ENCODE results near the gene CACNA2D3. TPM values are rescaled to one million over a fixed set of nuclear protein-coding genes. Genes with fewer than 3 reads are reported as not detected.
A peak's percentile ranks its signal among the peaks of the same experiment; 100 is the strongest.

The CACNA2D3 gene
- total RNA-seq, 4 donors from 2014 or later, result 0.83 to 5.0 (median 2.5) TPM

DNA sequence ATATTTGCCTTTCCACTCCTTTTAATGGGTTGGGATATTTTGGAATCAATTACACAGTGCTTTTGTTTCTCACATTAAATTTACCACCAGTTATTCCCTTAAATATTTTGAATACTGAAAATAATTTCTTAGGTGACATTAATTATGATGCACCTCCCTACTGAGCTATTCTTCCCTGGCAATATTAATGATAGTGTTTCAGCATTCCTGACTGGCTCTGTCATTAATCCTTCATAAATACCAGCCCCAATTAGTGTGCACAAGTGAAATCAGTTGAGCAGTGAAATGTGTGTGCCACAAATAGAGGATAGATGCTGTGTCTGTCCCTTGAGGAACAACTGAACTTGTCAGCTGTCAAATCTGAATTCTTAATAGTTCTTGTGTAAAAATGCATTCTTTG, 304.0 kb downstream of the CACNA2D3 start:
- Histone ChIP-seq H3K36me3 (no peaks in the 10 kb centered on the region), H3K4me1 (no peaks in the 10 kb centered on the region), H3K27ac (no peak overlapping the region), H3K9me3 (no peaks in the 10 kb centered on the region), H3K4me3 (no peak overlapping the region), H3K27me3 (no peaks in the 10 kb centered on the region)
- no peak for DNase-seq
- intact Hi-C loops (cut with DNase I; ENCODE audit: low total_unique reads), result no loop called here
- TF ChIP-seq, protein P1, sequence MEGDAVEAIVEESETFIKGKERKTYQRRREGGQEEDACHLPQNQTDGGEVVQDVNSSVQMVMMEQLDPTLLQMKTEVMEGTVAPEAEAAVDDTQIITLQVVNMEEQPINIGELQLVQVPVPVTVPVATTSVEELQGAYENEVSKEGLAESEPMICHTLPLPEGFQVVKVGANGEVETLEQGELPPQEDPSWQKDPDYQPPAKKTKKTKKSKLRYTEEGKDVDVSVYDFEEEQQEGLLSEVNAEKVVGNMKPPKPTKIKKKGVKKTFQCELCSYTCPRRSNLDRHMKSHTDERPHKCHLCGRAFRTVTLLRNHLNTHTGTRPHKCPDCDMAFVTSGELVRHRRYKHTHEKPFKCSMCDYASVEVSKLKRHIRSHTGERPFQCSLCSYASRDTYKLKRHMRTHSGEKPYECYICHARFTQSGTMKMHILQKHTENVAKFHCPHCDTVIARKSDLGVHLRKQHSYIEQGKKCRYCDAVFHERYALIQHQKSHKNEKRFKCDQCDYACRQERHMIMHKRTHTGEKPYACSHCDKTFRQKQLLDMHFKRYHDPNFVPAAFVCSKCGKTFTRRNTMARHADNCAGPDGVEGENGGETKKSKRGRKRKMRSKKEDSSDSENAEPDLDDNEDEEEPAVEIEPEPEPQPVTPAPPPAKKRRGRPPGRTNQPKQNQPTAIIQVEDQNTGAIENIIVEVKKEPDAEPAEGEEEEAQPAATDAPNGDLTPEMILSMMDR (IDR thresholded peaks at IDR 0.05), result no peak
- no peak for TF ChIP-seq POLR2A (IDR thresholded peaks at IDR 0.05)

DNA sequence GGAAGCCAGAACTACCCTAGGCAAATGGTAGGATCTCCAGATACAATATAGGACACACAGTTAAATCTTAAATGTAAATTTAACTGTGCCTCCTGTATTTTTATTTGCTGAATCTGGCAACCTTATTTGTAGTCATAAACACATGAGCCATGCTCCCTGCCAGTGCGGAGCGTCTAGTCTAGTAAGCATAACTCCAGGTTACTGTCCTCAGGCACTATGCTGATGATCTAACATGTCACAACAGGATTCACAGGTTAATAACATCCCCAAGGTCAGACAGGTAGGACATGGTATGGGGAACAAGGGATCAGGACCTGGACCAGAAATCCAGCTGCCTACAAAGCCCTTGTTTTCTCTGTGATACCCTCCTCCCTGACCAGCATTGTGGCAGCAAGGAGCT, 305.1 kb downstream of the CACNA2D3 start:
- no peak overlapping the region for H3K4me3 ChIP-seq
- TF ChIP-seq, protein P1 (IDR thresholded peaks at IDR 0.05), result no peak
- TF ChIP-seq POLR2A (IDR thresholded peaks at IDR 0.05), result no peak
- H3K9me3 ChIP-seq, result no peaks in the 10 kb centered on the region
- H3K36me3 ChIP-seq, result no peaks in the 10 kb centered on the region
- H3K27me3 ChIP-seq, result no peaks in the 10 kb centered on the region
- intact Hi-C loops (cut with DNase I; ENCODE audit: low total_unique reads), result no loop called here
- no peak overlapping the region for H3K27ac ChIP-seq
- no peak for DNase-seq
- no peaks in the 10 kb centered on the region for H3K4me1 ChIP-seq

DNA sequence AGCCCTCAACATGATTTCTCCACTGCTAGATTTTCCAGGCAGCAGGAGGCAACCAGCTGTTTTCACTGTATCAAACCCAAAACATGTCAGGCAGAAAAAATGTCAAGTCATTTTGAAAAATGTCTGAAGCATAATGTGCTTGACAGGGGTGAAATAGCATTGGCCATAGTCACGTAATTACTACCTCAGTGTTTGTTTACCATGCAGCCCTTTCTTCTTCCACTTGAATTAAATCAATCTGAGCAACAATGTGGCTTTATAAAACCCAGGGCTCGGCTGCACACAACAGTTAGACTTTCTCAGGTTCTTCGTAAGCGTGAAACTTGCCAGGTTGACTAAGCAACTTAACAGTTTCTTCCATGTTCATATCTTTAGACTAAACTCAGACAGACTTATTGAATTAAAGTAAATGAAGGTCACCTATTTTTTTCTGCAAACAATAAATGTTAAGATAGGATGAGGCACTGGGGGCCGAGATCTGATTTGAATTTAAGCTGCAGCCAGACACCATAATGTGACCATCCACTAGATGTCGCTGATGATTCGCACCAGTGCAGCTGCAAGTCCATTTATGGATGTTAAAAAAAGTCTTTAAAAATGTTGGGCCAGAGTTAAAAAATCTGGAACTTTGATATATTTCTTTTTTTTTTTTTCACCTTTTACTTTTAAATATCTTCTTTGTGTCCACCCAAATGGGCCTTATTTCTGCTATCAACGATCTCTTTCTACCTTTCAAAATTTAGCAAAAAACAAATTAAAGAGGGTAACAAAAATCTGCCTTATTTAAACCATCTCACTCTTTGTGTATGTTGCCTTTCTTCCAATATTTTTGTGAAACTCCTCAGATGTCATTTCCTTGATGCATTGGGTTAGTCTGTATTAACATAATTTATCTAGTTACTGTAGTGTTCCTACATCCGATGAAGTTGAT, 305.9 kb downstream of the CACNA2D3 start:
- TF ChIP-seq, protein P1 (IDR thresholded peaks at IDR 0.05), result peak; percentile 66 to 72 (median 72)
- no peak for TF ChIP-seq POLR2A (IDR thresholded peaks at IDR 0.05)
- Histone ChIP-seq H3K4me3 (no peak overlapping the region), H3K9me3 (no peaks in the 10 kb centered on the region), H3K27ac (no peak overlapping the region), H3K36me3 (no peaks in the 10 kb centered on the region), H3K27me3 (no peaks in the 10 kb centered on the region), H3K4me1 (no peaks in the 10 kb centered on the region)
- intact Hi-C loops (cut with DNase I; ENCODE audit: low total_unique reads), result no loop called here
- peak; percentile 32 to 47 for DNase-seq

DNA sequence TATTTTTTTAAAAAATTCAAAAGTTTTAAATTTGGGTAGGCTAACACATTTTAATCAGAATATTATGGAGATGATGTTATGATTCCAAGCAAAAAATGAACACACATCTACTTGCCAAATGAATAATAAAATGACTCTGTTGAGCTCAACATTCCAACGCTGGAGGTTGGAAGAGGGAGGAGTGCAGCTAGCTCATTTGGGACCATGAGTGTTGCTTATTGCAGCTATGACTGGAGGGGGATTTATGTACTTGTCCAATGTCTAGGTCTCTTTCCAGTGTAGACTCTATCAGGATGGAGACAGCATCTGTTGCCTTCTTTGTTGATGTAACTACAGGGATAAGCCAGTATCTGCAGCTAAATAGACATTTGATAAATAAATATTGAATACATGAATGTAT, 310.6 kb downstream of the CACNA2D3 start:
- H3K4me1 ChIP-seq, result no peaks in the 10 kb centered on the region
- intact Hi-C loops (cut with DNase I; ENCODE audit: low total_unique reads), result no loop called here
- H3K36me3 ChIP-seq, result no peaks in the 10 kb centered on the region
- no peak overlapping the region for H3K27ac ChIP-seq
- H3K4me3 ChIP-seq, result no peak overlapping the region
- no peaks in the 10 kb centered on the region for H3K9me3 ChIP-seq
- DNase-seq, result no peak
- no peak for TF ChIP-seq POLR2A (IDR thresholded peaks at IDR 0.05)
- TF ChIP-seq, protein P1 (IDR thresholded peaks at IDR 0.05), result no peak
- no peaks in the 10 kb centered on the region for H3K27me3 ChIP-seq

DNA sequence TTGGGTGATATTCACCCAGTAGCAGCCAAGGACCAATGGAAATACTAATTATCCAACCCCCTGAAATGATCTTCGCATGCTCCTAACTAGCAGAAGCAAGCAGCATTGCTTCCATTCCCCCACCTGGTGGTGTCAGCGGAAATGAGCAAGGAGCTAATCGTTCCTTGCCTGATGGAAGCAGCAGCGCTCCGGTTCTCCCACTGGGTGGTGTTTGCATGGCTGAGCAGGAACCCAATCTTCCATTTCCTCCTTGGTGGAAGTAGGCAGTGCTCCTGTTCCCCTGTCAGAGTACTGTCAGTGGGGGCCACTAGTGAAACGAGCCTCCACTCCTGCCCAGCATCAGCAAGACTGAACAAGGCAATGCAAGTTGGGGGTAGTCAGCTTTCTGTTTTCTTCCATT, 311.5 kb downstream of the CACNA2D3 start:
- Histone ChIP-seq H3K9me3 (no peaks in the 10 kb centered on the region), H3K4me1 (no peaks in the 10 kb centered on the region), H3K27me3 (no peaks in the 10 kb centered on the region), H3K36me3 (no peaks in the 10 kb centered on the region), H3K27ac (no peak overlapping the region), H3K4me3 (no peak overlapping the region)
- intact Hi-C loops (cut with DNase I; ENCODE audit: low total_unique reads), result no loop called here
- TF ChIP-seq, protein P1 (IDR thresholded peaks at IDR 0.05), result no peak
- no peak for TF ChIP-seq POLR2A (IDR thresholded peaks at IDR 0.05)
- DNase-seq, result no peak

All from uterus (tissue), 4 donors.